Measurements from ENCODE around the gene PANX2. TPM values are rescaled to one million over a fixed set of nuclear protein-coding genes. Genes with fewer than 3 reads are reported as not detected.
A peak's percentile ranks its signal among the peaks of the same experiment; 100 is the strongest.
"Not testable (repeated sequence)": the region's sequence is repeated elsewhere in the genome, so short reads cannot be mapped to it uniquely, and the experiment has no call there.

The PANX2 gene
- total RNA-seq, 3 donors from 2014 or later = 0.64 to 2.0 (median 1.8) TPM

- Histone ChIP-seq H3K27me3 (no peaks in the 10 kb centered on the region), H3K27ac (peak overlapping the region; percentile 71 to 90), H3K4me1 (no peaks in the 10 kb centered on the region), H3K9me3 (no peaks in the 10 kb centered on the region), H3K4me3 (peak overlapping the region; percentile 66 to 89 (median 76)), H3K36me3 (no peaks in the 10 kb centered on the region)
- DNase-seq (ENCODE audit: low spot score in 2 of 2) = no peak
- intact Hi-C loops (cut with DNase I; ENCODE audit: low total_unique reads) = loop anchor here (10.0 kb wide), 1 partner anchor 47 kb away; no protein-coding TSS in a partner anchor
- TF ChIP-seq CTCF (IDR thresholded peaks at IDR 0.05) (no peak), POLR2AphosphoS5 (IDR thresholded peaks at IDR 0.05) (no peak), POLR2A (IDR thresholded peaks at IDR 0.05) (no peak)
Observed at GRCh38 chr22:50201191-50202129, 30.9 kb downstream of the PANX2 start.

DNA sequence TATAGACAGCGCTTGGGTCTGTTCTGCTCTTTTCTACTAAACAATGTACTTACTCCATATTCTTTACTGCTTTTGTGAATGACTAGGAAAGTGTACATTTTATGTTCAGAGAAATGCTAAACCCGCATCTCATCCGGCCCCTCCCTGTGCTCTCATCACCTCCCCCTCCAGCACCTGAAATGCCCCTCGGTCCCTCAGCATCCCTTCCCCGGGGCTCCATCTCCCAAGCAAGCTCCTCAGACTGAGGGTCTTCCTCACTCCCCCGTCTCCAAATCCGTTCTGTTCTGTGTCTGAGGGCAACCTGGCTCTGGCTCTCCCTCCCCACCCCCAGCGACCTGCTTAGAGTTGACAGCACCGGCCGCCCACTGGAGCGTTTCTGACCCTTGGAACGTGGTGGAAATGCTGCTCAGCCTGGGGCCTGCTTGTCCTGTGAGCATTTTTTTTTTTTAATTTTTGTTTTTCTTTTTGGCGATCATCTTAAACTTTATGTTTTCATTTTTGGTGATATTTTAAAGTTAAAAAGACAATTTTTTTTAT, 31.7 kb downstream of the PANX2 start:
- no peaks in the 10 kb centered on the region for H3K9me3 ChIP-seq
- H3K27ac ChIP-seq = no peak overlapping the region
- no peaks in the 10 kb centered on the region for H3K4me1 ChIP-seq
- no peak for DNase-seq (ENCODE audit: low spot score in 2 of 2)
- TF ChIP-seq CTCF (IDR thresholded peaks at IDR 0.05) (no peak), POLR2A (IDR thresholded peaks at IDR 0.05) (no peak), POLR2AphosphoS5 (IDR thresholded peaks at IDR 0.05) (no peak)
- intact Hi-C loops (cut with DNase I; ENCODE audit: low total_unique reads) = loop anchor here (10.0 kb wide), 1 partner anchor 47 kb away; no protein-coding TSS in a partner anchor
- H3K27me3 ChIP-seq = no peaks in the 10 kb centered on the region
- H3K36me3 ChIP-seq = no peaks in the 10 kb centered on the region
- H3K4me3 ChIP-seq = peak overlapping the region; percentile 66 to 89 (median 76)

DNA sequence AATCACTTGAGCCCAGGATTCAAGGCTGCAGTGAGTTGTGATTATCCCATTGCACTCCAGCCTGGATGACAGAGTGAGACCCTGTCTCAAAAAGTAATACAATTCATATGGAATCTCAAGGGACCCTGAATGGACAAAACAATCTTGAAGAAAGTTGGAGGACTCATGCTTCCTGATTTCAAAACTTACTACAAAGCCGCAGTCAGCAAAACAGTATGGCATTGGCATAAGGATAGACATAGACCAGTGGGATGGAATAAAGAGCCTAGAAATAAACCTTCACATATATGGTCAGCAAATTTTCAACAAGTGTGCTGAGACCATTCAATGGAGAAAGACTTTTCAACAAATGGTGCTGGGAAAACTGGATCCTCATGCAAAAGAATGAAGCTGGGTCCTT, 32.8 kb downstream of the PANX2 start:
- H3K4me1 ChIP-seq = no peaks in the 10 kb centered on the region
- no peak overlapping the region for H3K27ac ChIP-seq
- intact Hi-C loops (cut with DNase I; ENCODE audit: low total_unique reads) = loop anchor here (10.0 kb wide), 1 partner anchor 48 kb away; no protein-coding TSS in a partner anchor
- H3K4me3 ChIP-seq = no peak overlapping the region
- no peaks in the 10 kb centered on the region for H3K9me3 ChIP-seq
- no peaks in the 10 kb centered on the region for H3K27me3 ChIP-seq
- TF ChIP-seq POLR2AphosphoS5 (IDR thresholded peaks at IDR 0.05) (no peak), CTCF (IDR thresholded peaks at IDR 0.05) (no peak), POLR2A (IDR thresholded peaks at IDR 0.05) (no peak)
- no peaks in the 10 kb centered on the region for H3K36me3 ChIP-seq
- DNase-seq (ENCODE audit: low spot score in 2 of 2) = no peak

DNA sequence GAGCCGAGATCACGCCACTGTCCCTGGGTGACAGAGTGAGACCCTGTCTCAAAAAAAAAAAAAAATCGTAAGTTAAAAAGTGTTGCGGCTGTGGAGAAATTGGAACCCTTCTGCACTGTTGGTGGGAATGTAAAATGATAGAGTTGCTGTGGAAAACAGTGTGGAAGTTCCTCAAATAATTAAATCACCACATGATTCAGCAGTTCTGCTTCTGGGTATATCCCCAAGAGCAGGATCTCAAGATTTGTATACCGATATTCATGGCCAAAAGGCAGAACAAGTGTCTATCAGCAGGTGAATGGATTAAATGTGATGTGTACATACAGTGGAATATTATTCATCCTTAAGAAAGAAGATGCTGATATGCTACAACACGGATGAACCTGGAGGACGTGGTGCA, 34.0 kb downstream of the PANX2 start:
- Histone ChIP-seq H3K4me1 (no peaks in the 10 kb centered on the region), H3K36me3 (no peaks in the 10 kb centered on the region), H3K27ac (no peak overlapping the region), H3K4me3 (no peak overlapping the region), H3K27me3 (no peaks in the 10 kb centered on the region), H3K9me3 (no peaks in the 10 kb centered on the region)
- TF ChIP-seq POLR2AphosphoS5 (IDR thresholded peaks at IDR 0.05) (no peak), CTCF (IDR thresholded peaks at IDR 0.05) (no peak), POLR2A (IDR thresholded peaks at IDR 0.05) (no peak)
- DNase-seq (ENCODE audit: low spot score in 2 of 2) = no peak
- intact Hi-C loops (cut with DNase I; ENCODE audit: low total_unique reads) = loop anchor here (10.0 kb wide), 1 partner anchor 50 kb away; no protein-coding TSS in a partner anchor

GRCh38 chr22:50204998-50205397, 34.5 kb downstream of the PANX2 start:
- not testable (repeated sequence) for H3K27ac ChIP-seq; H3K27me3 ChIP-seq; H3K36me3 ChIP-seq; DNase-seq (ENCODE audit: low spot score in 2 of 2); H3K9me3 ChIP-seq; H3K4me3 ChIP-seq; H3K4me1 ChIP-seq
- intact Hi-C loops (cut with DNase I; ENCODE audit: low total_unique reads) = loop anchor here (10.0 kb wide), 1 partner anchor 50 kb away; no protein-coding TSS in a partner anchor

All from breast epithelium (tissue), 4 donors.